ENCODE results near the gene CAPG.
"Not testable (repeated sequence)": the region's sequence is repeated elsewhere in the genome, so short reads cannot be mapped to it uniquely, and the experiment has no call there.

Gene CAPG

DNA sequence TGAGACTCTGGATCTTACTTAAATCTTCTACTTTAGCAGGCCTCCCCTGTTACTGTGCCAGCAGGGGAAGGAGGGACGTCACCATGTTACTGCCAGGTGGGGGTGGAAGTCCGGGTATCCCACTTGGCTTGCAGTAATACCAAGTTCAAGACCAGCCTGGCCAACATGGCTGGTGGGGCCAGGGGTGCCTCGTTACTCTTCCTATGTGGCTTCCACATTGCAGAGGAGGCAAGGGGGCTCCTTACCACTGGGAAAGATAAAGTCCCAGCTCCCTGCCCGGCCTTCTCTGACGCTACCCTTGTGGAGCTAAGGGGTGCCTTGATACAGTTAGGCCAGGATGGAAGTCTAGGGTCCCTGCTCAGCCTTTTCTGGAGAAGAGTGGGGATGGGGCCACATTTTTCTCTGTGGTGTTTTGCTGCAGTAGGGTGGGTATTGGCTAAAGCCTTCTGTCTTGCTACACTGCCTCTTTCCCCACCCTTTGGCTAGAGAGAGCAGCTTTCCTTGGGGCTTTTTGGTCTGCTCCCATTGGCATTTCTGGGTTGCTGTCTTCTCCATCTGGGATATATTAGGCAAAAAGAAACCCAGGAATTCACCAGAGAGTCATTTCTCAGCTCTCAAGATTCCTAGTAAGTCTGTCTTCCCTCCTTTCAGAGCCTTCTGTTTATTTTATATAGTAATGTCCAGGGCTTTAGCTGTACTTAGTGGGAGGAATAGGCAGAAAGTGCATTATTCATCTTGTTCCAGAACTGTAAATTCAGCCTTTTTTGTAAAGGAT is 33.7 kb downstream of the CAPG start:
- no peaks in the 10 kb centered on the region for H4K20me1 ChIP-seq
- no peak overlapping the region for H3K27ac ChIP-seq
- H3K4me1 ChIP-seq, result no peaks in the 10 kb centered on the region
- no peaks in the 10 kb centered on the region for H3K27me3 ChIP-seq
- H3K4me3 ChIP-seq, result no peak overlapping the region
- H3K9me3 ChIP-seq (replicated peaks in 1 of 11), result peaks cover 24 to 35% (median 27%) of the 10 kb centered on the region in 11 experiments
- no peak for TF ChIP-seq Cebpa-rat (IDR thresholded peaks at IDR 0.05)
- H3K4me2 ChIP-seq, result no peak overlapping the region
- H3K36me3 ChIP-seq, result peaks cover 48 to 95% (median 61%) of the 10 kb centered on the region in 11 experiments
- H3K9ac ChIP-seq, result no peak overlapping the region

DNA sequence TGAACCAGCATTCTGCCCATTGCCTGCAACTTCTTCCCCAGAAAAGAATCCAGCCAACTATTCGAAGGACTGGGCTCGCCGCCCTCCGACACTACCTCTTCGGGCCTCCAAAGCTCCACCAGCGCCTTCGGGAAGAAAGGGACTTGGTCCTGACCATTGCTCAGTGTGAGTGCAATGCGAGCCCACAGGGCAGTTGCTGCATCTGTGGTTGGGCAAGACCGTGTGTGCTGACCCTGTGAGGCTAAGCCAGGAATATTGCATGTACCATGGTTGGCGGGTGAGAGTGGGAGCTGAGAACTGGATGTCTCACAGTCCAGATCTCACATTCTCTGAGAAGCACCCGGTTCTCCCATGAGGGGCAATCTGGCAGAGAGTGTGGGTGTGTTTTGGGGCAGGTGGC is 39.1 kb downstream of the CAPG start:
- Histone ChIP-seq H3K4me1 (peaks cover 0 to 13% (median 0%) of the 10 kb centered on the region in 10 experiments; a peak in 6 of 20 replicates), H3K27me3 (no peaks in the 10 kb centered on the region), H3K4me3 (no peak overlapping the region), H3K27ac (no peak overlapping the region), H3K36me3 (peaks cover 1 to 82% (median 32%) of the 10 kb centered on the region in 11 experiments; a peak in 17 of 22 replicates), H3K9me3 (replicated peaks in 1 of 11) (peaks cover 0 to 9% (median 0%) of the 10 kb centered on the region in 11 experiments; a peak in 4 of 22 replicates), H3K9ac (no peak overlapping the region), H4K20me1 (no peaks in the 10 kb centered on the region), H3K4me2 (no peak overlapping the region)
- TF ChIP-seq Cebpa-rat (IDR thresholded peaks at IDR 0.05), result no peak

DNA sequence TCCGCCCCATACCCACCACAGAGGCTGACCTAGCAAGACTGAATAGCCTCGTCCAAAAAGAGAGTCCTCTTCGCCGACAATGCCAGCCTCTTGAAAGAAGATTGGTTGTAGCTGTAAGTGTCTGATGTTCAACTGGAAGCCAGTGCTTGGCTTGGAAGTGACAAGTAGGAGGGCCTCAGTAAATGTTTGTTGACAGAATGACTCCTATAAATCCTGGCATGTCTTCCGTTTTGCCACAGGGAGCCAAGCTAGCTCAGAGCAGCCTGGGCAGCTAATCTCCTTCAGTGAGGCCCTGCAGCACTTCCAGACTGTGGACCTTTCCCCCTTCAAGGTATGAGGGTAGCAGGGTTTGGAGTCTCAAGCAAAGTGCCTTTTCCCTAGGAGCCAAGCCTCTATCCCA is 40.7 kb downstream of the CAPG start:
- Histone ChIP-seq H4K20me1 (no peaks in the 10 kb centered on the region), H3K9ac (no peak overlapping the region), H3K36me3 (peaks cover 0 to 81% (median 32%) of the 10 kb centered on the region in 11 experiments; a peak in 17 of 22 replicates), H3K9me3 (replicated peaks in 1 of 11) (peaks cover 0 to 9% (median 0%) of the 10 kb centered on the region in 11 experiments; a peak in 4 of 22 replicates), H3K4me1 (peaks cover 0 to 13% (median 0%) of the 10 kb centered on the region in 10 experiments; a peak in 6 of 20 replicates), H3K27ac (no peak overlapping the region), H3K27me3 (no peaks in the 10 kb centered on the region), H3K4me2 (no peak overlapping the region), H3K4me3 (no peak overlapping the region)
- no peak for TF ChIP-seq Cebpa-rat (IDR thresholded peaks at IDR 0.05)

DNA sequence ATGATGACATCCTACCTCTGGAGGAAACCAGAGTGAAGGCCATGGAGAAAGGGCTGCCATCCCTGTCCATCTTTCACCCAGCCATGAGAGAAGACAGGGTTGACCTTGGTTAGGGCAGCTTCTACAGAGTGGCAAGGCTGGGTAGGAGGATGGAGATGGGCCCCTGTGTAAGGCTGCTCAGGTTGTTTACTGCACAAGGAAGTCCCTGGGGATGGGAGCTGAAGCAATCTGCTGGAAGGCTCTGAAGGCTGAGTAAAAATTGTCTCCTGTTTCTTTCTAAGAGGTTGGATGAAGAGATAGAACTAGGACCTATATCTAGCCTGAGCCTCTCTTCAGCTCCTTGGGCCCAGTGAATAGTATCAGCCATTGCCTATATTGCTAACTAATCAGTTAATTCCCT is 41.2 kb downstream of the CAPG start:
- no peak for TF ChIP-seq Cebpa-rat (IDR thresholded peaks at IDR 0.05)
- H3K36me3 ChIP-seq, result peaks cover 3 to 82% (median 33%) of the 10 kb centered on the region in 11 experiments; a peak in 20 of 22 replicates
- H3K9ac ChIP-seq, result no peak overlapping the region
- H3K4me1 ChIP-seq, result peaks cover 0 to 13% (median 0%) of the 10 kb centered on the region in 10 experiments; a peak in 6 of 20 replicates
- H4K20me1 ChIP-seq, result no peaks in the 10 kb centered on the region
- H3K27me3 ChIP-seq, result no peaks in the 10 kb centered on the region
- H3K27ac ChIP-seq, result no peak overlapping the region
- H3K4me3 ChIP-seq, result no peak overlapping the region
- peaks cover 0 to 7% (median 0%) of the 10 kb centered on the region in 11 experiments; a peak in 4 of 22 replicates for H3K9me3 ChIP-seq (replicated peaks in 1 of 11)
- H3K4me2 ChIP-seq, result peak overlapping the region in 1 of 11 experiments; percentile 11; a peak in 1 of 22 replicates

- Histone ChIP-seq H3K4me3 (no peak overlapping the region), H3K9ac (no peak overlapping the region), H3K27me3 (no peaks in the 10 kb centered on the region), H3K4me2 (peak overlapping the region in 1 of 11 experiments; percentile 29; a peak in 1 of 22 replicates), H3K36me3 (peaks cover 21 to 83% (median 42%) of the 10 kb centered on the region in 11 experiments), H3K4me1 (peaks cover 0 to 13% (median 0%) of the 10 kb centered on the region in 10 experiments; a peak in 6 of 20 replicates), H4K20me1 (no peaks in the 10 kb centered on the region), H3K27ac (no peak overlapping the region), H3K9me3 (replicated peaks in 1 of 11) (no peaks in the 10 kb centered on the region)
- TF ChIP-seq Cebpa-rat (IDR thresholded peaks at IDR 0.05), result no peak
Observed at GRCh38 chr2:85367180-85367579, 43.0 kb downstream of the CAPG start.

GRCh38 chr2:85362653-85363387 is 47.3 kb downstream of the CAPG start:
- H3K4me1 ChIP-seq; H4K20me1 ChIP-seq; H3K4me2 ChIP-seq; H3K9ac ChIP-seq; H3K27me3 ChIP-seq; H3K4me3 ChIP-seq; H3K9me3 ChIP-seq (replicated peaks in 1 of 11); H3K27ac ChIP-seq: not testable (repeated sequence)
- H3K36me3 ChIP-seq, result peaks cover 45 to 97% (median 63%) of the 10 kb centered on the region in 11 experiments

DNA sequence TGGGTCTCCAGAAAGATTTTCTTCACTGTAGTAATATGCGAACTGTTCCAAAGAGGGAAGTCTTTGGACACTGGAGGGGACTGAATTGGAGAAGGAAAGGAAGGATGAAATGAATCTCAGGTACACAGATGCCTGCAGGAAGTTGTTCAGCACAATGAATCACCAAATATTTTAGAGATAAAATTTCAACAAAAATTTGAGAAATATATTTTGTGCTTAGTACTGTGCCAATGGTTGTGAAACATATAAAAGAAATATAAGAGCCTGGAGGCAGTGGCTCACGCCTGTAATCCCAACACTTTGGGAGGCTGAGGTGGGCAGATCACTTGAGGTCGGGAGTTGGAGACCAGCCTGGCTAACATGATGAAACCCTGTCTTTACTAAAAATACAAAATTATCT is 52.4 kb downstream of the CAPG start:
- peaks cover 23 to 46% (median 29%) of the 10 kb centered on the region in 10 experiments for H3K4me1 ChIP-seq
- no peak overlapping the region for H3K27ac ChIP-seq
- no peak for TF ChIP-seq Cebpa-rat (IDR thresholded peaks at IDR 0.05)
- H3K27me3 ChIP-seq, result no peaks in the 10 kb centered on the region
- H3K9ac ChIP-seq, result no peak overlapping the region
- H3K4me2 ChIP-seq, result peak overlapping the region in 4 of 11 experiments; percentile 7 to 30 (median 20); a peak in 4 of 22 replicates
- H4K20me1 ChIP-seq, result no peaks in the 10 kb centered on the region; a peak in 2 of 22 replicates
- H3K9me3 ChIP-seq (replicated peaks in 1 of 11), result no peaks in the 10 kb centered on the region
- H3K36me3 ChIP-seq, result peaks cover 51 to 73% (median 63%) of the 10 kb centered on the region in 11 experiments
- H3K4me3 ChIP-seq, result no peak overlapping the region

- no peak for TF ChIP-seq Cebpa-rat (IDR thresholded peaks at IDR 0.05)
- Histone ChIP-seq H3K9ac (0 out of 22 replicates have a peak overlapping the region, but pooled peaks of 1 of the 11 experiments have one; percentile 96), H3K27me3 (no peaks in the 10 kb centered on the region), H3K36me3 (peaks cover 50 to 65% (median 60%) of the 10 kb centered on the region in 11 experiments), H3K4me2 (peak overlapping the region in 6 of 11 experiments; percentile 91 to 98 (median 94); a peak in 3 of 22 replicates), H3K27ac (no peak overlapping the region), H3K4me1 (peaks cover 26 to 51% (median 33%) of the 10 kb centered on the region in 10 experiments), H3K9me3 (replicated peaks in 1 of 11) (no peaks in the 10 kb centered on the region), H3K4me3 (no peak overlapping the region), H4K20me1 (no peaks in the 10 kb centered on the region; a peak in 2 of 22 replicates)
Observed at GRCh38 chr2:85356186-85356585, 54.0 kb downstream of the CAPG start.

- H3K9ac ChIP-seq, result peak overlapping the region; percentile 85 to 97 (median 91)
- peak overlapping the region in 10 of 11 experiments; percentile 80 to 94 (median 86); a peak in 15 of 22 replicates for H3K27ac ChIP-seq
- no peaks in the 10 kb centered on the region; a peak in 2 of 22 replicates for H4K20me1 ChIP-seq
- H3K36me3 ChIP-seq, result peaks cover 53 to 65% (median 60%) of the 10 kb centered on the region in 11 experiments
- H3K4me3 ChIP-seq, result peak overlapping the region; percentile 68 to 93 (median 81)
- H3K4me1 ChIP-seq, result peaks cover 26 to 51% (median 33%) of the 10 kb centered on the region in 10 experiments
- peak overlapping the region; percentile 85 to 98 (median 93) for H3K4me2 ChIP-seq
- TF ChIP-seq Cebpa-rat (IDR thresholded peaks at IDR 0.05), result no peak
- H3K27me3 ChIP-seq, result no peaks in the 10 kb centered on the region
- no peaks in the 10 kb centered on the region for H3K9me3 ChIP-seq (replicated peaks in 1 of 11)
Observed at GRCh38 chr2:85355521-85355920, 54.6 kb downstream of the CAPG start.
